K562 treated with DMSO at 1 percent for 12 hours (cell line): ENCODE measurements around the gene STXBP6. TPM values are rescaled to one million over a fixed set of nuclear protein-coding genes. Genes with fewer than 3 reads are reported as not detected.

Experiments
- total RNA-seq: library from RNA; unstranded; fragments of 300-600 nt; gene quantifications from 2 replicates; pipeline ENCODE4 v1.2.3, GENCODE V29; 2022; ENCODE audit not compliant: insufficient read depth

The STXBP6 gene
- total RNA-seq, result 1.8 and 2.1 TPM in 2 replicates

DNA sequence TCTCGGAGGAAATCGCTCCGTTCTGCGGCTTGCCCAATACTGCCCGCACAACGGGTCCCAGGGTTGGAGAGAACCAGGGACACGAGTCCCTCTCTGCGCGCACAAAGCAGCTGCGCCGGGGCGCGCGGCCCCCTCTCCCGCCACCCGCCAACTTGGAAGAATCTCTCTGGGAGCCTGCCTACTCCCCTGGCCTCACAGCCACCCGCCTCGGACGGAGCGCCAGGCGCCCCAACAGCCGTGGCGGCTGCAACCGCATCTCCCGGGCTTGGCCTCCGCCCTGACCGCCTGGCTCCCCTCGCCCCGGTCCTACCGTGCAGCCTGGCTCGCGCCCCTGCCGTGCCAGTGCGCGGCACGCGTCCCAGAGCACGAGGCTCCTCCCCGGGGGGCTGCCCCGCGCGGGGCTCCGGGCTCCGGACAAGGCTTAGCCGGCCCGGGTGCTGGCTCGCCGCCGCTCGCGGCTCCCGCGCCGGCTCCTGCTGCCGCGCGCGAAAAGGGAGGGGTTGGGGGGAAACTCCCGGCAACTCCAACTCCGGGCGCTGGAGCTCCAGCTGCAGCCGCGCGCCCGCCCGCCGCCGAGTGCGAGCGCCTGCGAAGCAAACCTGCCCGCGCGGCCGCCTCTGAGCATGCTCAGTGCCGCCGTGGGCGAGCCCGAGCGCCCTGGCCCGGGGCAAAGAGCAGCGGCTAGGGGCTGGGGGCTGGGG lies at the start of gene STXBP6:
Gene STXBP6, minus strand, starts transcription at position 580 of the 701 bp plus-strand sequence. CDS start 75,329 bp downstream, outside the sequence.

